Retinal pigment epithelial cell (primary cell): ENCODE data around the gene PATL2.
"Not testable (repeated sequence)": the region's sequence is repeated elsewhere in the genome, so short reads cannot be mapped to it uniquely, and the experiment has no call there.

Experiments used
- DNase-seq: peaks from one replicate; pipeline ENCODE4 v3.0.0-alpha.2; 2010; ENCODE audit warnings: low read depth
- H3K4me3 ChIP-seq: 2 replicates; pipeline ENCODE4 v1.5.1; 2011; ENCODE audit warnings: mild to moderate bottlenecking, low read length, control low read depth, moderate library complexity
- CTCF ChIP-seq: conservative IDR thresholded peaks from 2 replicates; pipeline ENCODE4 v1.5.1; 2011; ENCODE audit warnings: low read depth, low read length, control low read depth, inconsistent platforms

PATL2 gene

GRCh38 chr15:44695294-44695693 lies 15.8 kb downstream of the PATL2 start:
- no peak for DNase-seq
- H3K4me3 ChIP-seq = no peak overlapping the region
- TF ChIP-seq CTCF = no peak

- TF ChIP-seq CTCF = no peak
- H3K4me3 ChIP-seq = no peak overlapping the region
- DNase-seq = no peak
Measured at GRCh38 chr15:44694416-44694815, 16.7 kb downstream of the PATL2 start.

- no peak for DNase-seq
- no peak for TF ChIP-seq CTCF
- H3K4me3 ChIP-seq = no peak overlapping the region
Measured at GRCh38 chr15:44692659-44693058, 18.5 kb downstream of the PATL2 start.

DNA sequence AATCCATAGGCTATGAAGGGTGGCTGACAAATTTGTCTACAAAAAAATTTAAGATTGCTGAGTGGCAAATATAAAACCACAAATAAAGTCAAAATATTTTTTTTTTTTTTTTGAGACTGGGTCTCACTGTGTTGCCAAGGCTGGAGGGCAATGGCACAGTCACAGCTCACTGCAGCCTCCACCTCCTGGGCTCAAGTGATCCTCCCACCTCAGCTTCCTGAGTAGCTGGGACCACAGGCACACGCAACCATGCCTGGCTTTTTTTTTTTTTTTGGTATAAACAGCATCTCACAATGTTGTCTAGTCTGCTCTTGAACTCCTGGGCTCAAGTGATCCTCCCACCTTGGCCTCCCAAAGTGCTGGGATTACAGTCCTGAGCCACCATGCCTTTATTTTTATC lies 20.9 kb downstream of the PATL2 start:
- DNase-seq, H3K4me3 ChIP-seq: not testable (repeated sequence)

DNA sequence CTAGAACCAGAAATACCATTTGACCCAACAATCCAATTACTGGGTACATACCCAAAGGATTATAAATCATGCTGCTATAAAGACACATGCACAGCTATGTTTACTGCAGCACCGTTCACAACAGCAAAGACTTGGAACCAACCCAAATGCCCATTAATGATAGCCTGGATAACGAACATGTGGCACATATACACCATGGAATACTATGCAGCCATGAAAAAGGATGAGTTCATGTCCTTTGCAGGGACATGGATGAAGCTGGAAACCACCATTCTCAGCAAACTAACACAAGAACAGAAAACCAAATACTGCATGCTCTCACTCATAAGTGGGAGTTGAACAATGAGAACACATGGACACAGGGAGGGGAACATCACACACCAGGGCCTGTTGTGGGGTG lies 21.8 kb downstream of the PATL2 start:
- not testable (repeated sequence) for DNase-seq, H3K4me3 ChIP-seq

- peak; percentile 14 for DNase-seq
- not testable (repeated sequence) for H3K4me3 ChIP-seq
Measured at GRCh38 chr15:44682809-44683682, 28.1 kb downstream of the PATL2 start.

GRCh38 chr15:44682211-44682610 lies 28.9 kb downstream of the PATL2 start:
- no peak for DNase-seq
- H3K4me3 ChIP-seq = no peak overlapping the region
- no peak for TF ChIP-seq CTCF

DNA sequence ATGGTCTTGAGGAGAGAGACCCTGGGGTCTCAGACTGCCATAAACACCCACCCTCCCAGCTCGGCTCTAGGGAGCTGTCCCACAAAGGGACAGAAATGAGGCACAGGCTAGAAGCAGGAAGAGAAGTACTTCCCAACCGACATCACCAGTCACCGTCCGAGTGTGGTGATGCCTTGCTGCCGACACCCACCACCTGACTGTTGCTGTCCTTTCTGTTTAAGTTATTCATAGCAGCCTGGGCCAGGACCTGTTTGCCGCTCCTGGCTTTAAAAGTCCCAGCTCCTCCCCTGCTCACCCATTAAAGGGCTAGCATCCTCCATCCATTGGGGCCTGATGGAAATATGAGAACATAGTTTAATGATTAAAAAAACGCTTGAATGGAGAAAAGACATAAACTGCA lies 34.4 kb downstream of the PATL2 start:
- H3K4me3 ChIP-seq = no peak overlapping the region
- DNase-seq = no peak
- no peak for TF ChIP-seq CTCF

GRCh38 chr15:44675911-44676310 lies 35.2 kb downstream of the PATL2 start:
- no peak overlapping the region for H3K4me3 ChIP-seq
- TF ChIP-seq CTCF = no peak
- no peak for DNase-seq
